Umbilical cord (tissue), 2 donors: ENCODE data around the gene GNS. TPM values are rescaled to one million over a fixed set of nuclear protein-coding genes. Genes with fewer than 3 reads are reported as not detected.

Source experiments
- DNase-seq: peaks from one replicate; pipeline ENCODE4 v3.0.0-alpha.2; 2015; ENCODE audit warnings: low spot score
- total RNA-seq: library from RNA; depleted of rRNA; stranded (reverse); fragments of >200 nt; gene quantifications from one replicate; pipeline ENCODE4 v1.2.3, GENCODE V29; 2014; ENCODE audit warnings: low replicate concordance; ENCODE audit not compliant: insufficient read depth

Gene GNS
- total RNA-seq, 1 donor from 2014 or later, result 117 TPM

DNA sequence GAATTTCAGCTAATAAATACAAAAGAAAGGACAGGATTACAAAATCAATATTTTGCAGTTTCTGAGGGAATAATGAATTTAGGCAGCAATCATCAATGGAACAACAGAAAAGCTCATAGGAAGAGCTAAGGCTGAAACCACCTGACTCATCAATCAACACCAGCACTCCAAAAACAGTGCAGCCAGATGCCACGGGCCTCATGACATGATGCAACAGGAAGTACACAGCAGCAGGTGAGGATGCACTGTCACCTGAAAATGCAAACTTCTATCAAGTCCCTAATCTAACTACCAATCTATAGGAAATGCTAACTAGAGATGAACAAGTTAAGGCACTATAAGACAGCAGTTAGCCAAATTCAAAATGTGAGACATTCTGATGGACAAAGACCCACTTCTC lies 21.7 kb downstream of the GNS start:
- DNase-seq, result no peak

- DNase-seq, result no peak
Measured at GRCh38 chr12:64736771-64737170, 22.4 kb downstream of the GNS start.

DNA sequence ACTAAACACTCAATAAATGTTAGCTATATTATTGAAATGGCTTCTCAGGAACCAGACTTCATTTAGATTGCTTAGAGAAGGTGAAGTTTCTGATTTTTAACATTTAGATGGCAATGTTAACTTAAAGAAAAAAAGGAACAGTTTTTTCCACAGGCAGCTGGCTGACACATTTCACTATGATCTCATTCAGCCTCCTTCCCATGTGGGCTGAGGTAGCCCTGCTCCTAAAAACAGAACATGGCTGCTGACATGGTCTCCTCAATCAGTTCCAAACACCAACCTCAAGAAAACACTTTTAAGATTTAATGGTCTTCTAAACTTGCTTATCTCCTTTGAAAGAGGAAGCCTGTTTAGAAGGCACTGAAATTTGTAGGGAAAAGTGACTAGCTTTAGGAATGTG lies 23.8 kb downstream of the GNS start:
- DNase-seq, result no peak

DNA sequence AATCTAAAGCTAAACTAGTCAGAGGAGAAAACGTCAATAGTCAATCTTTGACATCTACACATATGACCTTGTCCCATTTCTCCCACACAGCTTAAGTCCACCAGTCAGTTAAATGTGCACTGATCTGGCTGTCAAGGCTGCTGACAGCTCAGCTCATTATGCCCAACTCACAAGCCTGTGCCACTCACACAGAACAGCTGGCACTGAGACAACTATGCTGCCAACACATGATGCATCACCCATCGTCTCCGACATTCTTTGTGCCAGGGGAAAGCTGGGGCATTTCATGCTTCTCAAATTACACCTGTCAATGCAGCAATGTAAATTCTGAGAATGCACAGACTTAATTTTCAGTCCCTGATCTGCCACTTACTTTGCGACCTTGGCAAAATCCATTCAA lies 25.3 kb downstream of the GNS start:
- no peak for DNase-seq

- no peak for DNase-seq
Measured at GRCh38 chr12:64731683-64732082, 27.5 kb downstream of the GNS start.

DNA sequence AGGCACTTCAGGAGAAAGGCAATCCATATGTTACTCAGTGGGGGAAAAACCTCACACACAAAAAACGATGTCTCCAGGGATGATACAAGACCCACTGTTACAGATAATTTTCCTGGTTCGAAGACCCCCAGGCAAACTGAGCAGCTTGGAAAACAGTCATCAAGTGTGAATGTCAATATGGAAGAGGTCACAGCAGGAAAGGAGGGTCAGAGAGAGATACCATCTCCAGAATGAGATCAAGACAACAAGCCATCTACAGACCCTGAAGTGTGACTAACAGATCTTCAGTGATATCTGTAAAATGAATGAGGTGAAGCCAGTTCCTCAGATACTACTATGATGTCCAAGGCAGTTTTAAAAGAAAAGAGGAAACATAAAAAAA lies 28.6 kb downstream of the GNS start:
- no peak for DNase-seq

DNA sequence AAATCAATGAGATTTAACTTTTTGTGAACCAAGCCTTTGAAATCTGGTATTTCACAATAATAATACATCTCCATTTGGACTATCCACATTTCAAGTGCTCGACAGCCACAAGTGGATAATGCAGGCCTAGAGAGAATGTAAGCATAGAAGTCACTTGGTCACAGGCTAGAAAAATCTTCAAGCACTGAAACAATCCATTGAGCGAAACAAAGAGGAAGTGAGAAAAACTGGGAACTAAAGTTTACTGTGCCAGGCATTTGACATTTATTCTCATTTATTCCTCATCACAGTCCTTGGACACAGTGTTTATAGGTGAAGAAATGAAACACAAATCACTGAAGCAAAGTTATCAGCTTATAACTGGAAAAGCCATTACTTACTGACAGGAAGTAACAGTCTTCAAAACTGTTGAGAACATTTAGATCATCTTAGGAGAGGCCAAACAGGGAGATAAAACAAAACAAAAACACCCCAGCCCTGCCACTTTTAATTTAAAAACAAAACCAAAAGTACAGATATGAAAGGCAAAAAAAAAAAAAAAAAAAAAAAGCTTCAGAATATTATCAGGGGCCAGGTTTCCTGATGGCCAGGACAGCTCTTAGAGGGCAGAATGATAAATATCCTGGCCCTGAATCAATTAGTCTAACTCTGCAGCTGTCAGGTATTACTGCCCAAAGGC lies 29.2 kb downstream of the GNS start:
- DNase-seq, result no peak

DNA sequence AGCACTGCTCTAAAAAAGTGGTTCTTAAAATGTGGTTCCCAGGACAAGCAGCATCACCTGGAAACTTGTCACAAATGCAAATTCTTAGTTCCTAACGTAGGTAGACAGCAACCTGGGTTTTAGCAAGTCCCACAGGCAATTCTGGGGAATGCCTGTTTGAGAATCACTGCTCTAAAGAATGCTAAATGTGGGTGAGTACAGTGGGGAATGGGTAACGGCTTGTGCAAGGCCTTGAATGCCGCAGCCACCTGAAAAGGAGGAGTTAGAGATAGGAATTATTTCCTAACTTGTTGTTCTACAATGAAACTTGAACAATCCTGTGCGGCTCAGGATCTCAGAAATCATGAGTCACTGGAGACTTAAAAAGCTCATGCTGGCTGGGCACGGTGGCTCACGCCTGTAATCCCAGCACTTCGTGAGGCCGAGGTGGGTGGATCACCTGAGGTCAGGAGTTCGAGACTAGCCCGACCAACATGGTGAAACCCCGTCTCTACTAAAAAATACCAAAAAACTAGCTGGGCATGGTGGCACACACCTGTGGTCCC lies 34.9 kb downstream of the GNS start:
- DNase-seq, result no peak

GRCh38 chr12:64723630-64724029 lies 35.6 kb downstream of the GNS start:
- no peak for DNase-seq

DNA sequence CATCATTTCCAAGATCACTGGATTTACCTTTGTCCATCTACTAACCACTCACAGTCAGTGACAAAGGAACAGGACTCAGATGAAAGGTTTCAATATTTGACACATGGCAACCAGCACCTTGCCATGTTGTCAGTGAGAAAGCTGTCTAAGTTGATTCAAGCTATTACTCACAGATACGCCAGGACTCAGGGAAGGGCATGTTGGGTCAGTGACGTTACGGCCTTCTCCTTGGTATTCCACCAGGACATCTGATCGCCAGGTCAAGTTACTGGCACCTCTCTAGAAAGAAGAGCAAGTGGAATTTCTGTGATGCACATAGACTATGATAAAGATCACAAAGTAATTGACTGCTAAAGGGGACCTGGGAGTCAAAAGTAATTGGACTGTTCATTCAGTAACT lies 36.4 kb downstream of the GNS start:
- no peak for DNase-seq

- no peak for DNase-seq
Measured at GRCh38 chr12:64720884-64721283, 38.3 kb downstream of the GNS start.

DNA sequence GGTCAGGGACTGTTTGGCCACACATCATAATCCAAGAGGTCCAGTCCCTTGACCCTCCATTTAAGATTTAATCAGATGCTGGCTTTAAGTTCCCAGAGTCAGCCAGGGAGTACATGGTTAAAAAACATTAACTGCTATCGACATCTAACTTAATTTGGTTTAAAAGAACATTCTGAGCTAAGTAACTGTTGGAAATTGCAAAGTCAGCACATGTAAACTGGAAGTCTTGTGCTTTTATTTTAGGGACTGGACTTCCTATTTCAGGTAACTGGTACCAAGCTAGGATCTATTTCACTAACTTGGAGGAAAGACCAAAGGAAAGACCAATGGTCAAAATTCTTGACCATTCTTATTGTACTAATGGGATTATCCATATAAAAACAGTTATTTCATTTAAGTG lies 40.6 kb downstream of the GNS start:
- no peak for DNase-seq

- no peak for DNase-seq
Measured at GRCh38 chr12:64716839-64717455, 42.3 kb downstream of the GNS start.

GRCh38 chr12:64716371-64716770 lies 42.8 kb downstream of the GNS start:
- DNase-seq, result no peak

DNA sequence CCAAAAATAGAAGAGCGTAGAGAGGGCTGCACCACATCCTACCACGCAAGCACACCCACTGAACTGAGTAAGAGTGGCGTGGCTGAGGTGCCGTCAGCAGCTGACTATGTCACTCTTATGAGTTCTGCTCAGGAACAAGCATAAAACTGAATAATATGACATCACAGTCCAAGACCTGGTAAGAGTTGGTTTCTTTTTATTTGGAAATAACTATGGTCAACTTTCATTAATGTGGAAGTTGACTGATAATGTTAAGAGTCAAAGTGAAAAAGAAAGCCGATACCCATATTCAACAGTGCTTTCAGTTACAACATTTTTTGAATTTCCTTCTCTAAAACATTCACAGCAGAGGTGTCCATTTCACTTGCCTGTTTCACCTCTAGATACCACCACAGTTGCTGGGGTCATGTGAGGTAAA lies 44.6 kb downstream of the GNS start:
- no peak for DNase-seq

GRCh38 chr12:64713376-64713775 lies 45.8 kb downstream of the GNS start:
- no peak for DNase-seq

GRCh38 chr12:64709429-64709828 lies 49.8 kb downstream of the GNS start:
- DNase-seq, result no peak

- DNase-seq, result no peak
Measured at GRCh38 chr12:64707926-64708325, 51.3 kb downstream of the GNS start.

GRCh38 chr12:64707362-64707761 lies 51.8 kb downstream of the GNS start:
- no peak for DNase-seq

GRCh38 chr12:64706857-64707256 lies 52.3 kb downstream of the GNS start:
- no peak for DNase-seq

DNA sequence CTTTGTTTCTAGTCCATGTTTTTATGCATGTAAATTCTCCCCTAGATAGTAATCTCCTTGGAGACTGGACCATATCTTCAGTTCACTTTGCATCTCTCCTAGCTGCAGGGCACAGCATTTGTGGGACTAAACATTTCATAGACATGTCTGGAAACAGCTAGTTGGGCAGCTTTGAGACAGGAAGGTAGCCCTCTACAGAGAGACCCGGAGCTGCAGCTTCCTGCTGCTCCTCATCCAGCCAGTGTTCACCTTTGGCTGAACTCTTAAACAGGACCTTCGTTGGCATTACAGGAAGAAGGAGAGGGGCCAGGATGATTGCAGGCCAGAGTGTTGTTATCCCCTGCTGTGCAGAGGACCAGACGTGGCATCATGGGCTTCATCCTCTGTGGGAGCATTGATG lies 52.9 kb downstream of the GNS start:
- DNase-seq, result peak; percentile 36

DNA sequence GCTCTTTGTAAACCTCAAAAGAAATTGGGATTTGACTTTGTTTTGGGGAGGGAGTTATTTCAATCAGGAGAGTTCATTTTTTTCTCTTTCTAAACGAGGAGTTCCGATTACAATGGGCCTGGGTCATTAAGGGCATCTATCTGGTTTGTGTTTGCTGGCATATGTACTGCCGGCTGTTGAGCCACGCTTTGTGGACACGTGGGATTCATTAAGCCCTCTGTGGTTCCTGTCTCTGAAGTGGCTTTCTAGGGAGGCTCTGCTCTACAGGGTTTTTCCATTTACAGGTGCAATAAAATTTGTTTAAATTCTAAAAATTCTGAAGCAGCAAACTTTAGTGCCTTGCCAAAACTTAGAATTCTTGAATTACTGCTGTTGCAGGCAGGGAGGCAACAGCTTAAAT lies 57.9 kb downstream of the GNS start:
- DNase-seq, result no peak

- no peak for DNase-seq
Measured at GRCh38 chr12:64700532-64700931, 58.7 kb downstream of the GNS start.
